HG03342 (cell line): Measurements from ENCODE around the gene OSER1.
"Not testable (repeated sequence)": the region's sequence is repeated elsewhere in the genome, so short reads cannot be mapped to it uniquely, and the experiment has no call there.

ENCODE experiments used
- ATAC-seq: cut with Tn5 transposase; IDR thresholded peaks from one replicate; pipeline ENCODE4 v1.9.1; 2021; ENCODE audit warnings: mild to moderate bottlenecking, moderate library complexity; ENCODE audit not compliant: unreplicated experiment

OSER1 gene

DNA sequence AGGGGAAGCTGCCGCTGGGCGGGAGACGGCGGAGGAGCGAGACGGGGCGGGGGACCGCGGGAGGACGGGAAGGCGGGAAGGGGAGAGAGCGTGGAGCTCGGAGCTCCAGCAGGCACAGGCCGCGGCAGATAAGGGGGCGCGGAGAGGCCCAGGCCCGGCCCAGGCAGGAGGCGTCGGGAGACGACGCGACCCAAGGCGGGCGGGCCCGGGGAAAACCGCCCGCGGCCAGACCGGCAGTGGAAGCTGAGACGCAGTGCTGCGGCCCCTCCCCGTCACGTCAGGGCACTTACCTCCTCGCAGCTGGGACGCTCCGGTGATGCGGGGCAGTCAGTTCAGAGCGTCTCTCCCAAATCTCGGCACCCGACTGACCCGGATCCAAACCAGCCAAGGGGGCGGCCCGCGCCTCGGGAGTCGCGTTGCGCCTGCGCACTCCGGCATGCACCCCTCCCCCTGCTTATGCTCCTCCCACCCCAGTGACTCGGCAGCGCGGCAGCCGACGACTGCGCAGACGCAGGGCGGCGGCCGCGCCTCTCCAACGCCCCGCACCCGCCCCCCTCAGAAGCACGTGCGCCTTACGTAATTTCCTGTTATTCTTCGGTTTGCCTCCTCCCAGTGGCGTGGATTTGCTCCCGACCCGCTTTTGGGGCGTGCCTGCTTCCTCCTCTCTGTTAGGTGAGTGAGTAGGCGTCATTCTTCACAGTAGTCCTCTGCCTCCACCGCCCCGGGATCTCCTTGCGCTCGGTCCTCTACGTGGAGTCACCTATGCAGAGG, at the start of gene OSER1:
Gene OSER1 (minus strand): TSS at position 366 of the 771 bp plus-strand sequence. CDS start 3,814 bp downstream, outside the sequence.
- ATAC-seq = peak; percentile 82

DNA sequence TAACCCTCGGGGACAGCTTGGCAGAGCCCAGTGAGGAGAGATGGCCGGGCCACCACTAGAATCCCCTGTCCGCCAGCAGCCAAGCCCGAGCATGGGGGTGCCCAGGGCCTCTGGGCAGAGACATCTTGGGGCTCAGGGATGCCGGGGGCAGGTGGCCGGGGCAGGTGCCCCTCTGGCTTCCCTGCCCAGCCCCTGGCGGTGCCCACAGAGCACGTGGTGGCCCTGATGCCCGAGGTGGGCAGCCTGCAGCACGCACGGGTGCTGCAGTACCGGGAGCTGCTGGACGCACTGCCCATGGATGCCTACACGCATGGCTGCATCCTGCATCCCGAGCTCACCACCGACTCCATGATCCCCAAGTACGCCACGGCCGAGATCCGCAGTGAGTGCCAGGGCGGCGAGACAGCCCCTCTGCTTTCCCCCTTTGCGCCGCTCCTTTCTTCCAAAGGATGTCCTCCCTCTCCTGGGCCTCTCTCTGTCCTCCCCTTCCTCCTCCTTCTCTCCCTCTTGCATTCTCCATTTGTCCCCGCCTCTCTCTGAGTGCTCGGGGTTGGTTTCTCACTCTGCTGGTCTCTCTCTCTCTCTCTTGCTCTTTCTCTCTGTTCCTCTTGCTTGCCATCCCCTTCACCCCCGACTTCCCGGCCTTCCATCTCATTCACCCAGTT, 47.8 kb upstream of the OSER1 start:
- ATAC-seq = no peak

- ATAC-seq = no peak
These were observed 46.4 kb upstream of the OSER1 start for GRCh38 chr20:44256961-44257360.

DNA sequence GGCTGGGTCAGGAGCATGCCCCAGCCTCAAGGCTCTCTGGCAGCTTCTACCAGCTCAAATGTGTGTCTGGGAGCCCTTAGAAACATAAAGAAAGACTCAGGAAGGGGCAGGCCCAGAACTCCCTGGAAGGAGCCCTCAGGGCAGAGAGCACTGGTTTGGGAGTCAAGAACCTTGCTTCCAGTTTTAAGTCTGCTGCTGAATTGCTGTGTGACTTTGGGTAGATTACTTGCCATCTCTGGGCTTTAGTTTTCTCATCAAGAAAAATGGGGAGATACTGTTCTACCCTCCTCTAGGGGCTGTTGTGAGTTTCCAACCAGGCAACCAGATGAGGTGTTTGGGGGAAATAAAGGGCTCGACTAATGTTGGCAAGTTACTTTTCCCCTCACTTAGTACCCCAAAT, 45.4 kb upstream of the OSER1 start:
- ATAC-seq = no peak

DNA sequence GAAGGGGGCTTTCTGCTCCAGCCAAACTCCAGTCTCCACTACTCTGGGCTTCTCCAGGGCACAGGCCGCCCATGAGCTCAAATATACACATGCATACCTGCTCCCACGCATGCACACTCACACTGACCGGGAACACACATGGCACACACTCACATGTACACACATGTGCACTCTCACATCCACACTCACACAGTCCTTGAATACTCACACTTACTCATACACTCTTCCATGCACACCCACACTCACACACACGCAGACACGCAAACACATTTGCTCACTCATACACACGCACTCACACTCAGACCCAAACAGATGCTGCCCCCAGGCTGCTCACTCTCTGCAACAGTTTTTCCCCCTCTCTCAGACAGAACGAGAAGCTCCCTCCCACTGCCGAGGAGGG, 43.5 kb upstream of the OSER1 start:
- ATAC-seq = no peak

DNA sequence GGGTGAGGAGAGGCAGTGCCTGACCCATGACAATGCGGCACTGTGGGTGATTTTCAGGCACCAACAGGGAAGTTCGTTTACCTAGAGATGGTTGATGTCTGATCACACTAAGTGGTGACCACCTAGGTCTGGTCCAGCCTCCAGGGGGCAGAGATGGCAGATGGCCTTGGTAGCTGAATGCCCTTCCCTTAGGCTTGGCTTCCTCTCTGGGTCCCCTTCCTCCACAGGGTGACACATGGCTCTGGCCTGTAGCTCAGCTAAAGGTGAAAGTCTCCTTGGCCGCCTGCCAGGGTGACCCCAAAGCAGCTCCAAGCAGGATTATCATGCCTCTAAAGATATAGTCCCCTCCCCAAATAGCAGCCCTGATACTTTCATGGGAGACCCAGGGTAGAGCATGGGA, 43.0 kb upstream of the OSER1 start:
- no peak for ATAC-seq

- no peak for ATAC-seq
These were observed 40.7 kb upstream of the OSER1 start for GRCh38 chr20:44251284-44251683.

DNA sequence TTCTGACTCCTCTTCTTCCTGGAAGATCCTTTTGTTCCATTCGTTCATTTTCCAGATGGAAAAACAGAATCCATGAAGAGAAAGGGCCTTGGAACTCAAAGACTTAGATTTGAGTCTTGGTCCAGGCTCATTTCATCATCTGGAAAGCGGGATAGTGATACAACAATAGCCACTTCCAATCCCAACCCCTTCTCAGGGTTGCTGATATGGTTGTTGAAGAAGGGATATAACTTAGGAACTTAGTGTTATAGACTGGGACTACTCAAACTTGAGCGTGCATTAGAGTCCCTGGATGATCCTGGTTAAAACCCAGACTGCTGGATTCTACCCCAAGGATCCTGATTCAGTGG, 37.8 kb upstream of the OSER1 start:
- ATAC-seq = no peak

- ATAC-seq = no peak
These were observed 37.2 kb upstream of the OSER1 start for GRCh38 chr20:44247586-44248409.

- ATAC-seq = no peak
These were observed 36.6 kb upstream of the OSER1 start, which contains the start of gene GDAP1L1 for GRCh38 chr20:44247131-44247571. Gene GDAP1L1, plus strand, starts transcription at chr20:44247308. Its CDS starts 27 bp downstream, at chr20:44247335.

- no peak for ATAC-seq
These were observed 35.4 kb upstream of the OSER1 start for GRCh38 chr20:44245977-44246376.

- no peak for ATAC-seq
These were observed 31.2 kb upstream of the OSER1 start for GRCh38 chr20:44241796-44242195.

- not testable (repeated sequence) for ATAC-seq
These were observed 26.3 kb upstream of the OSER1 start for GRCh38 chr20:44236840-44237239.

DNA sequence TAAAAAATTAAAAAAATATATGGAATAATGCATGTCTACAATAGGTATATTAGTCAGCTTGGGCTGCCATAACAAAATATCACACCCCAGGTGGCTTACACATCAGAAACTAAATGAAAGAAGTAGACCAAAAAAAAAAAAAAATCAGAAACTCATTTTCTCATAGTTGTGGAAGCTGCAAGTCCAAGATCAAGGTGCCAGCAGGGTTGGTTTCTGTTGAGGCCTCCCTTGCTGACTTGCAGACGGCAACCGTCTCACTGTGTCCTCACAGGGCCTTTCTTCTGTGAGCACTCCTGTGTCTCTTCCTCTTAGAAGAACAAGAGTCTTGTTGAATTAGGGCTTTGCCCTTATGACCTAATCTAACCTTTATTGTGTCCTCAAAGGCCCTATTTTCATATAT, 25.1 kb upstream of the OSER1 start:
- no peak for ATAC-seq

DNA sequence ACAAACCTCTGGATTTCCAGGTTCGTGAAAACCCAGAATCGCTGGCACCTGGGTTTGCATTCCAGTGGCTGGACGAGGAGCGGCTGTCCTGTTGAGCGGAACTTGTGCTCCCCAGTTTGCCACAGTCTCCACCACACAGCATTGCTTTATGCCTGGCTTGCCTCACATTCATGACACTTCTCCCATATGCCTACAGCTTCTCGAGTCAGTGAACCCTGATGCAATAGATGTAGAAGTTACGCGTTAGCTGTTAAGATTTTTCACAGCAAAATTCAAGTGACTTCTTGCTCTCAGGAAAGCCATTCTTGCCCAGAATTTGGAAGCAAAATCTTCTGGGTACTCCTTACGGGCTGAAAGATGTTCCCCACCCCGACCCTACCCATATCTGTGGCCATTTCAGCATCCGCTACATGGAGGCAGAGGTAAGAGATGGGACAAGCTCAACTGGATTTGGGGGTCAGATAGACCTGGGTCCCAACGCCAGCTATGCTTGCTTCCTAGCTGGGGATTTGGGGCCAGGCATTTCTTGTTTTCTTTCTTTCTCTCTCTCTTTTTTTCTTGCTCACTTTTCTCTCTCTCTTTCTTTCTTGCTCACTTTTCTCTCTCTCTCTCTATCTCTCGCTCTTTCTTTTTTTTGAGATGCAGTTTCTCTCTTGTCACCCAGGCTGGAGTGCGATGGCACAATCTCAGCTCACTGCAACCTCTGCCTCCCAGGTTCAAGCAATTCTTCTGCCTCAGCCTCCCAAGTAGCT, 24.2 kb upstream of the OSER1 start:
- no peak for ATAC-seq

- no peak for ATAC-seq
These were observed 23.0 kb upstream of the OSER1 start for GRCh38 chr20:44233436-44234016.

DNA sequence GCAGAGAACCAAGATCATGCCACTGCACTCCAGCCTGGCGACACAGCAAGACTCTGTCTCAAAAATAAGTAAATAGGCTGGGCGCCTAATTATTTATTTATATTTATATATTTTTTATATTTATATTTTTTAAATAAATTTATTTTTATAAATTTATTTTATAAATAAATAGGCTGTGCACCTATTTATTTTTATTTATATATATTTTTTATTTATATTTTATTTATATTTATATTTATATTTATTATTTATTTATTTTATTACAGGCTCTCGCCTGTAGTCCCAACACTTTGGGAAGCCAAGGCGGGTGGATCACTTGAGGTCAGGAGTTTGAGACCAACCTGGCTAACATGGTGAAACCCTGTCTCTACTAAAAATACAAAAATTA, 21.9 kb upstream of the OSER1 start:
- not testable (repeated sequence) for ATAC-seq

DNA sequence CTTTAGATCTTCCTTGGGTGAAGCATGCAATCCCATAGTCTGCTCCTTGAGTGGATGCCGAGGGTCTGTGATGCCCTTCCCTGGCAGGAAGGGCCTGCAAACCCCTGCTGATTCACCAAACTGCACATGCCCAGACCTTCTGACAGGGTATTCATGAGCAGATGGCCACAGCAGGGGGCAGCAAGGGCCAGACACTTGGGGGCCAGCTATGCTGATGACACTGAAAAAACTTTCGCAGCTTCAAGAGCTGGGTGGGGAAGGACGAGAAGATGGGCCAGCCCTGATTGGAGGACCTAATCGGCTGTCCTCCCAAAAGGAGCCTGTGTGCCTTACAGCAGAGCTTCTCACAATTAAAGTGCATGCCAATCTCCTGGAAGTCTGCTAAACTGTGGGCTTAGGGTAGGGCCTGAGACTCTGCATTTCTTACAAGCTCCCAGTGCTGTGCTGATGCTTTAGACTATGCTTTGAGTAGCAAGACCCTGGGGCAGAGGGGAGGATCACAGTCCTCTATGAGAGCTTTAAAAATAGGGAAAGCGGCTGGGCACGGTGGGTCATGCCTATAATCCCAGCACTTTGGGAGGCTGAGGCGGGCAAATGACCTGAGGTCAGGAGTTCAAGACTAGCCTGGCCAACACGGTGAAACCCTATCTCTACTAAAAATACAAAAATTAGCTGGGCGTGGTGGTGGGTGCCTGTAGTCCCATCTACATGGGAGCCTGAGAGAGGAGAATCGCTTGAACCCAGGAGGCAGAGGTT, 21.3 kb upstream of the OSER1 start:
- no peak for ATAC-seq

- ATAC-seq = no peak
These were observed 20.6 kb upstream of the OSER1 start for GRCh38 chr20:44231193-44231592.
